Activated naive CD4-positive, alpha-beta T cell treated with Interleukin-2 at 50 U/mL for 16 hours (primary cell): ENCODE results near the gene THBS3.
A peak's percentile ranks its signal among the peaks of the same experiment; 100 is the strongest.
"Not testable (repeated sequence)": the region's sequence is repeated elsewhere in the genome, so short reads cannot be mapped to it uniquely, and the experiment has no call there.

ENCODE experiments used
- DNase-seq: peaks from one replicate; pipeline ENCODE4 v3.0.0-alpha.2; 2020

THBS3 gene

GRCh38 chr1:155233502-155233901 lies 25.8 kb upstream of the THBS3 start:
- not testable (repeated sequence) for DNase-seq

DNA sequence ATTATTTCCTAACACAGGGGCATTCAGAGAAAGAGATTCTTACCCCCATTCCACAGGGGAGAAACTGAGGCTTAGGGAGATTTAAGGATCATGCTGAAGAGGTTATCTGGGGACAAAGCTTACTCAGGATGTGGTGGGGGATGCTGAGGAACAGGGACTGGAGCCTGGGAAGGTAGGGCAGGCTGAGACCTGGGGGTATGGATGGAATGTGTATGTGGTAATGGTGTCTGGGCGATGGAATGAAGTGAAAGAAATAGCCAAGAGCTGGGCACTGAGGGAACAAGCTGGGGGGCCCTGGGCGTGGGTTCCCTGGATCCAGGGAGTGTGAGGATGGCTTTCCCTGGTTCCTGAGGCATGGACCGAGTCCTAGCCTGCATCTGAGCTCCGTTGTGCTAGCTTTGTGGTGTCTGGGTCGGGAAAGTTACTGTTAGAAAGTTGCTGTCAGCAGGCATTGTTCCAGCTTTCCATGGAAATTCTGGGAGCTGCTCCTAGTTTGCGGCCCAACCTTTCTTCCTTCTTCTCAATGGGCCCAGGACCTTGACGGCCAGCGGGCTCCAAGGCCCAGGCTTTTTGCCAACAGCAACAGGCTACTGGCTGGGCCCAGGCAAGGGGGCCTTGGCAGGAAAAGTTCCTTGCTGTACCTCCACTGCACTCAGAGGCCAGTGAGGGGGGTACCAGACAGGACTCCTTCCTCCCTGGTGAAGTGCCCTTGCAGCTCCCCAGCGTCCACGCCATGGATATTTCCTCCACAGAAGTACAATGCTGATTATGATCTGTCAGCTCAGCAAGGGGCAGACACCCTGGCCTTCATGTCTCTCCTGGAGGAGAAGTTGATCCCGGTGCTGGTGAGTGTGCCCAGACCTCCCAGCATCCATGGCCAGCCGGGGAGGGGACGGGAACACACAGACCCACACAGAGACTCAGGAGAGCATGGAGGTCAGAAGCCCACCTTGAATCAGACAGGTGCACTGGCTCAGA lies 24.6 kb upstream of the THBS3 start:
- not testable (repeated sequence) for DNase-seq

DNA sequence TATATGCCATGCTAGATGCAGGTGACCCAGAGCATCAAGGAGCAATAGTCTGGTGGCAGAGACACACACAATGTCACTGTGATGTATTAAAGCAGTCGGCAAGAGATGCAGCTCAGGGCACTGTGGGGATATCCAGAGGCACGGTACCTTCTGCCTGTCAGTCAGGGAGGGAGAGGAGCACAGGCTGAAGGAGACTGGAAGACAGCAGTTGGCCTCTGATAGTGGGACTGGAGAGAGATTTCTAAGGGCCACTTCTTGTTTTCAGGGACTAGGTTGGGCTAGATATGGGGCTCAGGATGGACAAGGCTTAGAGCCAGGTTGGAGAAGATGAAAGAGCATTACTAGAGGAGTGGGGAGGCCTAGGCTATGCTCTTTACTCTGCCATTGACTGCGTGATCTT lies 23.6 kb upstream of the THBS3 start:
- not testable (repeated sequence) for DNase-seq

- DNase-seq: no peak
Observed at GRCh38 chr1:155228096-155228427, 20.4 kb upstream of the THBS3 start.

- DNase-seq: peak; percentile 99
Observed at GRCh38 chr1:155227261-155228095, 19.8 kb upstream of the THBS3 start.

- peak; percentile 53 for DNase-seq
Observed at GRCh38 chr1:155226910-155227260, 19.2 kb upstream of the THBS3 start.

GRCh38 chr1:155226188-155226909 lies 18.7 kb upstream of the THBS3 start:
- peak; percentile 83 for DNase-seq

DNA sequence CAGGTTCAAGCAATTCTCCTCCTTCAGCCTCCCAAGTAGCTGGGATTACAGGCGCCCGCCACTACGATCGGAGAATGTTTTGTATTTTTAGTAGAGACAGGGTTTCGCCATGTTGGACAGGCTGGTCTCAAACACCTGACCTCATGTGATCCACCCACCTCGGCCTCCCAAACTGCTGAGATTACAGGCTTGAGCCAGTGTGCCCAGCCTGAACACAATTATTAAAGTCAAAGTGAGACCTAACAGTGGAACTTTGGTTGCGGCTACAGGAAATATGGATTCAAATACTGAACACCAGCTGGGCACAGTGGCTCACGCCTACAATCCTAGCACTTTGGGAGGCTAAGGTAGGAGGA lies 17.7 kb upstream of the THBS3 start:
- not testable (repeated sequence) for DNase-seq

DNA sequence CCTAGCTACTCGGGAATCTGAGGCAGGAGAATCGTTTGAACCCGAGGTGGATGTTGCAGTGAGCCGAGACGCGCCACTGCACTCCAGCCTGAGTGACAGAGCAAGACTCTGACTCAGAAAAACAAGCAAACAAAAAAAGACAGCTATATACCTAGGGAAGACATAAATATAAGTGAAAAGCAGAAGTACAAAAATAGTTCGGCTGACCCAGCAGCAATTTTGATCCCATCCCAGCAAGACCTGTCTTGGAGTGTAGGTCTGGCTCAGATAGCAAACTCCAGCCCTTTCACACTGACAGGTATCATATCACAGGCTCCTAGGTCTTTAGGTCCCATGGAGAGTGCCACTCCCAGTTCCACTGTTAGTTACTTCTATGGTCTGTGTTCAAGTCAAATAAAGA lies 15.3 kb upstream of the THBS3 start:
- DNase-seq: no peak

GRCh38 chr1:155220211-155220965 lies 12.7 kb upstream of the THBS3 start:
- not testable (repeated sequence) for DNase-seq

- no peak for DNase-seq
Observed at GRCh38 chr1:155219592-155220031, 11.9 kb upstream of the THBS3 start.

DNA sequence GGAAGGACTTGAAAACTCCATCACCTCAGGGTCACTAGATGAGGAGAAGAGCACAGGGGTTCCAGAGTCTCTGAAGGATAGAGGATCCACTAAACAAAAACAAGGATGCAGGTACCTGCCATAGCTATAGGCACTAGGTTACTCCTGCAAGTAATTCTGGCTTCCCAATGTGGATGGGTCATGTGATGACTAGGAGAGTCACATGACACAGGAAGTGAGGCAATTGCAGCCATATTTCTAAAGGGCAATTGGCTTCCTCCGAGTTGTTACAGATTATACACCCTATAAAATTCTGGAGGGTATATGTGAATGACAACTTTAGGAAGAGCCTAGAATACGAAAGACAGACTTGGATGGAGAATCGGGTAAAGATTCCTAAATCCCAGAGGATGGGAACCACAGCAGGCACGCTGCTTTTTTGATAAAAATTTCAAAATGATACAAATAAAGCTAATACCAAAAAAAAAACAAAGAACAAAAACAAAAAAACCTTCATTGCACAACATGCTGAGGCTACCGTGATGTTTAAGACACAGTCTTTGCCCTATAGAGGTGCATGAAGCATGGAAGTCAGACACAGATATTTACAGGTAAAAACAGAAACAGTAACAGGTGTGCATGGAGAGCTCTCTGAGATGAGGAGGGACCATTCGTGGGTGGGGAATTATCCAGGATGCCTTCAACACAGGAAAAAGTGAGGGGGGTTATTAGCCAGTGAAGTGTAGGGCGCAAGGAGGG lies 11.3 kb upstream of the THBS3 start:
- no peak for DNase-seq

DNA sequence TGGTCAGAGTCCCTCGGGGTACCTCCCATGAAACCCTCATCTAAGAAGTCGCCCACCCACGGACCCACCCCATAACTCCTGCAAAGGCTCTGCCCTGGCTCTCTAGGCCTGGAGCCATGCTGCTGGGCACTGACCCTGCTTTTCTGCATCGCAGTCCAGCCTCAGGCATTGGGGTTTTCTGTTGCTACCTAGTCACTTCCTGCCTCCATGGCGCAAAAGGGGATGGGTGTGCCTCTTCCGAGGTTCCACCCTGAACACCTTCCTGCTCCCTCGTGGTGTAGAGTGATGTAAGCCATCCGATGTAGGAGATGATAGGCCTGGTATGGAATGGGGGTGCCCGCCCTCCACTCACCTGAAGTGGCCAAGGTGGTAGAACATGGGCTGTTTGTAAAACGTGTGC lies 7.0 kb upstream of the THBS3 start:
- DNase-seq: not testable (repeated sequence)

DNA sequence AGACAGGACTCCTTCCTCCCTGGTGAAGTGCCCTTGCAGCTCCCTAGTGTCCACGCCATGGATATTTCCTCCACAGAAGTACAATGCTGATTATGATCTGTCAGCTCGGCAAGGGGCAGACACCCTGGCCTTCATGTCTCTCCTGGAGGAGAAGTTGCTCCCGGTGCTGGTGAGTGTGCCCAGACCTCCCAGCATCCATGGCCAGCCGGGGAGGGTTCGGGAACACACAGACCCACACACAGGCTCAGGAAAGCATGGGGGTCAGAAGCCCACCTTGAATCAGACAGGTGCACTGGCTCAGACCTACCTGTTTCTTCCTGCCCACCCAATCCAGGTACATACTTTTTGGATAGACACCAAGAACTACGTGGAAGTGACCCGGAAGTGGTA lies 4.3 kb upstream of the THBS3 start:
- not testable (repeated sequence) for DNase-seq

DNA sequence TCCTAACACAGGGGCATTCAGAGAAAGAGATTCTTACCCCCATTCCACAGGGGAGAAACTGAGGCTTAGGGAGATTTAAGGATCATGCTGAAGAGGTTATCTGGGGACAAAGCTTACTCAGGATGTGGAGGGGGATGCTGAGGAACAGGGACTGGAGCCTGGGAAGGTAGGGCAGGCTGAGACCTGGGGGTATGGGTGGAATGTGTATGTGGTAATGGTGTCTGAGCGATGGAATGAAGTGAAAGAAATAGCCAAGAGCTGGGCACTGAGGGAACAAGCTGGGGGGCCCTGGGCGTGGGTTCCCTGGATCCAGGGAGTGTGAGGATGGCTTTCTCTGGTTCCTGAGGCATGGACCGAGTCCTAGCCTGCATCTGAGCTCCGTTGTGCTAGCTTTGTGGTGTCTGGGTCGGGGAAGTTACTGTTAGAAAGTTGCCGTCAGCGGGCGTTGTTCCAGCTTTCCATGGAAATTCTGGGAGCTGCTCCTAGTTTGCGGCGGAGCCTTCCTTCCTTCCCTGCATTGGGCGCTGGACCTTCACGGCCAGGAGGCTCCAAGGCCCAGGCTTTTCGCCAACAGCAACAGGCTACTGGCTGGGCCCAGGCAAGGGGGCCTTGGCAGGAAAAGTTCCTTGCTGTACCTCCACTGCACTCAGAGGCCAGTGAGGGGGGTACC lies 3.8 kb upstream of the THBS3 start:
- DNase-seq: not testable (repeated sequence)

- DNase-seq: no peak
Observed at GRCh38 chr1:155210314-155211104, 2.8 kb upstream of the THBS3 start.

DNA sequence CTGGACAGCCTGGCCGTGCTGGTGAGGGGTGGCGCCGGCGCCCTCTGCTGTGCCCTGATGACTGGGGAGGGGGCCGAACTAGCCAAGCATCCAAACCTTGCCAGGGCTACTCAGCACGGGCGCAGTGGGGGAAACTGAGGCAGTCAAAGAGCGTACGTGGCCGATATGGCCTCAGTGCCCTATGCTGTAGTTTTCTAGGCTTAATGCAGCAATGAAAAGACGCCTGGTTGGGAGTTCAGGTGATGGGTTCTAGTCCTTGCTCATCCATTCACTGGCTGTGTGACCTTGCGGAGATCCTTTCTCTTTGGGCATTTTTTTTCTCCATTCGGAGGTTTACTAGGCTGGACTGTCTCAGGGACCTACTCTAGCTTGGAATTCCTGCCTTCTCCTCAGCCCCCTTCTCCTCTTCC lies 1.6 kb upstream of the THBS3 start:
- DNase-seq: no peak

DNA sequence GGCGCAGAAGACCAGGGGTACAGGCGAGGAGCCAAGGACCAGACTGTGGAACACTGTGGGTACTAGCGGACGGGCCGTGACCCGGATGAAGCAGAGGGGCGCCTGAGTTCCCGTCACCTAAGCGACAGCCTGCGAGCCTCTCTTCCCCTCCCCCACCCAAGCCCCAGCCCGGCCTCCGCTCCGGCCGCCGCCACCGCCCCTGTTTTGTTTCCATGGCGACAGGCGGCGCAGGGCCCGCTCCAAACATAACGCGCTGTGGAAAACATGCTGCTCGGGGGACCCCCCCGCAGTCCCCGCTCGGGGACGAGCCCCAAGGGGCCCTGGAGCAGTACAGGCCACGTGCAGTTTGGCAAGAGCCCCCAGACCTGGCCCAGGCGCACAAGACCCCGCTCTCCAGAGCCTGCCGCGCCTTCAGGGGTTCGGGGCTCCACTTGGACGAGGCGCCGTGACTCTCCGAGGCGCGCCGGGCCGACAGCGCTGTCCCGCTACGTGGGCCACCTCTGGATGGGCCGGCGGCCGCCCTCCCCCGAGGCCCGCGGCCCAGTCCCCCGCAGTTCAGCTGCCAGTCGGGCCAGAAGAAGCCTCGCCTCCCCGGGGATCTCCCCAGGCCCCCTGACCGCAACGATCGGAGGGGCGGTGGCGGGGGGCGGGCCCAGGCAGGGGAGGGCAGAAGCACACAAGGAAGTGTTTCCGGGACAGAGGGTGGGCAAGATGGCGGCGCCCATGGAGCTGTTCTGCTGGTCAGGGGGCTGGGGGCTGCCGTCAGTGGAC lies 1.0 kb upstream of the THBS3 start, which contains the start of gene MTX1:
TSS of gene MTX1 (plus strand) at position 155 of the 771 bp plus-strand sequence. CDS start at position 265, 110 bp downstream.
- DNase-seq: peak; percentile 91
